ENCODE data around the gene WDFY4. TPM values are rescaled to one million over a fixed set of nuclear protein-coding genes. Genes with fewer than 3 reads are reported as not detected.

The WDFY4 gene
- total and polyA plus RNA-seq, 2 experiments from 2014 or later, result 0.14 TPM; not detected in 1

- TF ChIP-seq ZNF462 (CRISPR knock-in tag; IDR thresholded peaks at IDR 0.05) (no peak), POLR2AphosphoS5 (IDR thresholded peaks at IDR 0.05; ENCODE audit: low read depth) (no peak), EZH2phosphoT487 (IDR thresholded peaks at IDR 0.05; ENCODE audit: unreplicated experiment) (no peak), EZH2 (IDR thresholded peaks at IDR 0.05; ENCODE audit: low read depth, unreplicated experiment) (no peak), CREB1 (CRISPR knock-in tag; IDR thresholded peaks at IDR 0.05; ENCODE audit: low read depth) (no peak), REST (IDR thresholded peaks at IDR 0.05; ENCODE audit: unreplicated experiment) (no peak), ZNF114 (CRISPR knock-in tag; IDR thresholded peaks at IDR 0.05) (no peak)
- TF ChIP-seq, protein P1, sequence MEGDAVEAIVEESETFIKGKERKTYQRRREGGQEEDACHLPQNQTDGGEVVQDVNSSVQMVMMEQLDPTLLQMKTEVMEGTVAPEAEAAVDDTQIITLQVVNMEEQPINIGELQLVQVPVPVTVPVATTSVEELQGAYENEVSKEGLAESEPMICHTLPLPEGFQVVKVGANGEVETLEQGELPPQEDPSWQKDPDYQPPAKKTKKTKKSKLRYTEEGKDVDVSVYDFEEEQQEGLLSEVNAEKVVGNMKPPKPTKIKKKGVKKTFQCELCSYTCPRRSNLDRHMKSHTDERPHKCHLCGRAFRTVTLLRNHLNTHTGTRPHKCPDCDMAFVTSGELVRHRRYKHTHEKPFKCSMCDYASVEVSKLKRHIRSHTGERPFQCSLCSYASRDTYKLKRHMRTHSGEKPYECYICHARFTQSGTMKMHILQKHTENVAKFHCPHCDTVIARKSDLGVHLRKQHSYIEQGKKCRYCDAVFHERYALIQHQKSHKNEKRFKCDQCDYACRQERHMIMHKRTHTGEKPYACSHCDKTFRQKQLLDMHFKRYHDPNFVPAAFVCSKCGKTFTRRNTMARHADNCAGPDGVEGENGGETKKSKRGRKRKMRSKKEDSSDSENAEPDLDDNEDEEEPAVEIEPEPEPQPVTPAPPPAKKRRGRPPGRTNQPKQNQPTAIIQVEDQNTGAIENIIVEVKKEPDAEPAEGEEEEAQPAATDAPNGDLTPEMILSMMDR (conservative IDR thresholded peaks at IDR 0.05; ENCODE audit: low read depth in 2 of 2), result no peak
Observed at GRCh38 chr10:48670978-48671913, 13.4 kb upstream of the WDFY4 start (continued).
